ENCODE measurements around the gene WDR35. TPM values are rescaled to one million over a fixed set of nuclear protein-coding genes. Genes with fewer than 3 reads are reported as not detected.
A peak's percentile ranks its signal among the peaks of the same experiment; 100 is the strongest.

WDR35 gene
- polyA plus RNA-seq (2013, experiment 1 of 2): 3.7 TPM
- 3.7 TPM for polyA plus RNA-seq (2013, experiment 2 of 2)

DNA sequence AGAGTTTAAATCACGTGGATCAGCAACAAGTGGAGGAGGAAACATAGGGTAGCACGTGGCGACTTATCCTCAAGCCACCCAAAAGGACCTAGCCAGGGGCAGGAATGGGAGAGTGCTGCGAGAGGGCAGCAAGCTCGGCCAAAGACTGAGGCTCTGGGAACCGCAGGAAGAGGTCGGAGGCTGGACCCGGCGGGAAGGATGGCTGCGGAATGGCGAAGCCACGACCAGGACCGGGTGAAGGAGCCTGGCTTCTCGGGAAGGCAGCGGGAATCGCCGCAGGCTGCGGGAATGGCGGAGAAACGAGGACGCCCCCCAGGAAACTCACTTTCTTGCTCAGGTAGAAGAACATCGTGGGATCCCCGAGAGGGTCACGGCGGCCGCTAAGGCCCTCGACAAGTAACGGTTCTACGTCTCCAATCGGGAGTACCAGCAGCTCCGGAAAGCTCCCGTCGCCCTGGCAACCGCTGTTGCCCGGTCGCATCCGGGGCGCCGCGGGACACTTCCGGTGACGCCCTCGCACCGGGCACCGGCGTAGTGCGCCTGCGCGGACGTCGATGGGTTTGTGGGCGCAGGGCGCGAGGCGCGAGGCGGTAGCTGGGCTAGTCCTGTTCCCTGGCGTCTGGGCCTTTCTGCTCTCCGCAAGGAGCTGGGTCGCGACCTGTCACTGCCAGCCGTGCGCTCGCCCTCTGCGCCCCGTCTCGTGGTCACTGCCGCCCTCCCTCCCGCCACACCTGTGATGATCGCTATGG lies at the start of gene WDR35:
WDR35 (minus strand) TSS at position 439 of the 749 bp plus-strand sequence; CDS start at position 349, 90 bp downstream.
- Histone ChIP-seq H3K9ac (ENCODE audit: low read length) (peak within 1 kb of the TSS; percentile 94), H3K27me3 (ENCODE audit: control insufficient read depth in 1 of 2, insufficient read depth in 1 of 2, low read length in 2 of 2) (no peaks in the 10 kb centered on the region), H4K8ac (ENCODE audit: low read length) (peak within 1 kb of the TSS; percentile 100), H3K18ac (ENCODE audit: low read depth in 1 of 2, low read length in 2 of 2) (peak within 1 kb of the TSS; percentile 79 to 89), H4K91ac (ENCODE audit: low read length) (peak within 1 kb of the TSS; percentile 99), H2BK120ac (ENCODE audit: low read depth, low read length) (peak within 1 kb of the TSS; percentile 61), H3K4me1 (ENCODE audit: control insufficient read depth, insufficient read depth, low read depth, low read length) (peaks cover 2% of the 10 kb centered on the region), H3K4ac (ENCODE audit: low read depth in 1 of 2, low read length in 2 of 2) (peak within 1 kb of the TSS in 1 of 2 experiments; percentile 98), H3K79me1 (replicated peaks; ENCODE audit: low read length, poor library complexity, severe bottlenecking) (peaks cover 24% of the 10 kb centered on the region), H3K27ac (ENCODE audit: low read length, poor library complexity, severe bottlenecking) (peak within 1 kb of the TSS; percentile 41), H2BK15ac (ENCODE audit: low read depth, poor library complexity, severe bottlenecking) (peak within 1 kb of the TSS; percentile 97), H3K9me3 (ENCODE audit: control insufficient read depth, low read length) (no peaks in the 10 kb centered on the region), H3K23ac (ENCODE audit: low read length in 2 of 2) (no peak within 1 kb of the TSS), H2BK12ac (ENCODE audit: low read length in 2 of 2) (peak within 1 kb of the TSS in 1 of 2 experiments; percentile 90), H2AK5ac (ENCODE audit: low read length, severe bottlenecking) (no peak within 1 kb of the TSS), H2BK5ac (ENCODE audit: low read depth, low read length, poor library complexity, severe bottlenecking) (no peak within 1 kb of the TSS), H2AFZ (ENCODE audit: low read depth, low read length) (peak within 1 kb of the TSS; percentile 99), H3K4me3 (ENCODE audit: insufficient read depth in 1 of 2, low read depth in 1 of 2, low read length in 2 of 2) (peak within 1 kb of the TSS; percentile 89 to 94), H3K4me2 (ENCODE audit: low read length, poor library complexity, severe bottlenecking) (peak within 1 kb of the TSS; percentile 76), H3K14ac (ENCODE audit: low read length in 2 of 2) (peak within 1 kb of the TSS in 1 of 2 experiments; percentile 94), H3K36me3 (ENCODE audit: control insufficient read depth in 1 of 2, insufficient read depth in 2 of 2, low read depth in 1 of 2, low read length in 2 of 2) (peaks cover 5 to 11% of the 10 kb centered on the region in 2 experiments)
- under 1% methylated on average over 70 of the region's 70 CpGs for WGBS
- DNase-seq: peak; percentile 87

- DNase-seq: no peak
- Histone ChIP-seq H4K91ac (ENCODE audit: low read length) (no peak overlapping the region), H3K36me3 (ENCODE audit: control insufficient read depth in 1 of 2, insufficient read depth in 2 of 2, low read depth in 1 of 2, low read length in 2 of 2) (peaks cover 34 to 82% of the 10 kb centered on the region in 2 experiments), H3K4me3 (ENCODE audit: insufficient read depth in 1 of 2, low read depth in 1 of 2, low read length in 2 of 2) (no peak overlapping the region), H2AFZ (ENCODE audit: low read depth, low read length) (no peak overlapping the region), H3K4ac (ENCODE audit: low read depth in 1 of 2, low read length in 2 of 2) (no peak overlapping the region), H2BK120ac (ENCODE audit: low read depth, low read length) (no peak overlapping the region), H3K4me1 (ENCODE audit: control insufficient read depth, insufficient read depth, low read depth, low read length) (peaks cover 6% of the 10 kb centered on the region), H2BK15ac (ENCODE audit: low read depth, poor library complexity, severe bottlenecking) (no peak overlapping the region), H3K14ac (ENCODE audit: low read length in 2 of 2) (no peak overlapping the region), H4K8ac (ENCODE audit: low read length) (no peak overlapping the region), H2BK5ac (ENCODE audit: low read depth, low read length, poor library complexity, severe bottlenecking) (no peak overlapping the region), H3K23ac (ENCODE audit: low read length in 2 of 2) (no peak overlapping the region), H2BK12ac (ENCODE audit: low read length in 2 of 2) (no peak overlapping the region), H3K4me2 (ENCODE audit: low read length, poor library complexity, severe bottlenecking) (no peak overlapping the region), H3K9me3 (ENCODE audit: control insufficient read depth, low read length) (no peaks in the 10 kb centered on the region), H3K9ac (ENCODE audit: low read length) (no peak overlapping the region), H3K18ac (ENCODE audit: low read depth in 1 of 2, low read length in 2 of 2) (no peak overlapping the region), H2AK5ac (ENCODE audit: low read length, severe bottlenecking) (no peak overlapping the region), H3K27me3 (ENCODE audit: control insufficient read depth in 1 of 2, insufficient read depth in 1 of 2, low read length in 2 of 2) (no peaks in the 10 kb centered on the region), H3K79me1 (replicated peaks; ENCODE audit: low read length, poor library complexity, severe bottlenecking) (peaks cover 23% of the 10 kb centered on the region), H3K27ac (ENCODE audit: low read length, poor library complexity, severe bottlenecking) (no peak overlapping the region)
- 96% methylated on average over 2 of the region's 2 CpGs for WGBS
Observed at GRCh38 chr2:20037660-20038059, 47.8 kb upstream of the WDR35 start.

GRCh38 chr2:20035955-20036666 lies 46.2 kb upstream of the WDR35 start:
- no peak overlapping the region for H4K91ac ChIP-seq (ENCODE audit: low read length)
- H4K8ac ChIP-seq (ENCODE audit: low read length): no peak overlapping the region
- H3K14ac ChIP-seq (ENCODE audit: low read length in 2 of 2): no peak overlapping the region
- H2BK120ac ChIP-seq (ENCODE audit: low read depth, low read length): no peak overlapping the region
- peak overlapping the region; percentile 41 for H3K9ac ChIP-seq (ENCODE audit: low read length)
- H3K27ac ChIP-seq (ENCODE audit: low read length, poor library complexity, severe bottlenecking): peak overlapping the region; percentile 1
- no peak overlapping the region for H2BK12ac ChIP-seq (ENCODE audit: low read length in 2 of 2)
- peaks cover 34 to 98% of the 10 kb centered on the region in 2 experiments for H3K36me3 ChIP-seq (ENCODE audit: control insufficient read depth in 1 of 2, insufficient read depth in 2 of 2, low read depth in 1 of 2, low read length in 2 of 2)
- DNase-seq: no peak
- no peak overlapping the region for H3K23ac ChIP-seq (ENCODE audit: low read length in 2 of 2)
- no peak overlapping the region for H3K18ac ChIP-seq (ENCODE audit: low read depth in 1 of 2, low read length in 2 of 2)
- no peak overlapping the region for H2AK5ac ChIP-seq (ENCODE audit: low read length, severe bottlenecking)
- no peak overlapping the region for H3K4me2 ChIP-seq (ENCODE audit: low read length, poor library complexity, severe bottlenecking)
- H3K4me3 ChIP-seq (ENCODE audit: insufficient read depth in 1 of 2, low read depth in 1 of 2, low read length in 2 of 2): no peak overlapping the region
- H2BK15ac ChIP-seq (ENCODE audit: low read depth, poor library complexity, severe bottlenecking): no peak overlapping the region
- WGBS: 79% methylated on average over 4 of the region's 4 CpGs
- H3K4me1 ChIP-seq (ENCODE audit: control insufficient read depth, insufficient read depth, low read depth, low read length): peaks cover 4% of the 10 kb centered on the region
- H3K79me1 ChIP-seq (replicated peaks; ENCODE audit: low read length, poor library complexity, severe bottlenecking): peaks cover 24% of the 10 kb centered on the region
- H2BK5ac ChIP-seq (ENCODE audit: low read depth, low read length, poor library complexity, severe bottlenecking): no peak overlapping the region
- no peaks in the 10 kb centered on the region for H3K9me3 ChIP-seq (ENCODE audit: control insufficient read depth, low read length)
- no peak overlapping the region for H3K4ac ChIP-seq (ENCODE audit: low read depth in 1 of 2, low read length in 2 of 2)
- no peak overlapping the region for H2AFZ ChIP-seq (ENCODE audit: low read depth, low read length)
- H3K27me3 ChIP-seq (ENCODE audit: control insufficient read depth in 1 of 2, insufficient read depth in 1 of 2, low read length in 2 of 2): no peaks in the 10 kb centered on the region

GRCh38 chr2:20034821-20035220 lies 44.9 kb upstream of the WDR35 start:
- H3K4me3 ChIP-seq (ENCODE audit: insufficient read depth in 1 of 2, low read depth in 1 of 2, low read length in 2 of 2): no peak overlapping the region
- no peak overlapping the region for H2AFZ ChIP-seq (ENCODE audit: low read depth, low read length)
- peaks cover 23% of the 10 kb centered on the region for H3K79me1 ChIP-seq (replicated peaks; ENCODE audit: low read length, poor library complexity, severe bottlenecking)
- no peak overlapping the region for H4K91ac ChIP-seq (ENCODE audit: low read length)
- no peak overlapping the region for H3K4ac ChIP-seq (ENCODE audit: low read depth in 1 of 2, low read length in 2 of 2)
- H3K18ac ChIP-seq (ENCODE audit: low read depth in 1 of 2, low read length in 2 of 2): no peak overlapping the region
- H2BK15ac ChIP-seq (ENCODE audit: low read depth, poor library complexity, severe bottlenecking): no peak overlapping the region
- no peak overlapping the region for H2BK5ac ChIP-seq (ENCODE audit: low read depth, low read length, poor library complexity, severe bottlenecking)
- peaks cover 4% of the 10 kb centered on the region for H3K4me1 ChIP-seq (ENCODE audit: control insufficient read depth, insufficient read depth, low read depth, low read length)
- no peak overlapping the region for H3K14ac ChIP-seq (ENCODE audit: low read length in 2 of 2)
- H3K27ac ChIP-seq (ENCODE audit: low read length, poor library complexity, severe bottlenecking): no peak overlapping the region
- no peak overlapping the region for H2AK5ac ChIP-seq (ENCODE audit: low read length, severe bottlenecking)
- H2BK120ac ChIP-seq (ENCODE audit: low read depth, low read length): no peak overlapping the region
- no peak overlapping the region for H2BK12ac ChIP-seq (ENCODE audit: low read length in 2 of 2)
- H3K36me3 ChIP-seq (ENCODE audit: control insufficient read depth in 1 of 2, insufficient read depth in 2 of 2, low read depth in 1 of 2, low read length in 2 of 2): peaks cover 41 to 100% of the 10 kb centered on the region in 2 experiments
- WGBS: 89% methylated on average over 1 of the region's 2 CpGs
- no peak overlapping the region for H3K23ac ChIP-seq (ENCODE audit: low read length in 2 of 2)
- no peaks in the 10 kb centered on the region for H3K9me3 ChIP-seq (ENCODE audit: control insufficient read depth, low read length)
- H3K4me2 ChIP-seq (ENCODE audit: low read length, poor library complexity, severe bottlenecking): no peak overlapping the region
- H4K8ac ChIP-seq (ENCODE audit: low read length): no peak overlapping the region
- DNase-seq: no peak
- no peak overlapping the region for H3K9ac ChIP-seq (ENCODE audit: low read length)
- no peaks in the 10 kb centered on the region for H3K27me3 ChIP-seq (ENCODE audit: control insufficient read depth in 1 of 2, insufficient read depth in 1 of 2, low read length in 2 of 2)
